Measurements from ENCODE around the gene WSB1. TPM values are rescaled to one million over a fixed set of nuclear protein-coding genes. Genes with fewer than 3 reads are reported as not detected.

The WSB1 gene
- total and polyA plus RNA-seq, 2 of the 8 experiments (the other 6 are each of a cell fraction or from before 2014, with no cell fraction given) = 113 to 140 TPM

GRCh38 chr17:27340575-27340974 lies 46.7 kb downstream of the WSB1 start:
- WGBS, 2 experiments (ENCODE audit: extremely low coverage in 1 of 2, insufficient coverage in 1 of 2, insufficient read length in 1 of 2, insufficient replicate concordance in 2 of 2, low coverage in 1 of 2, low lambda C conversion rate in 2 of 2, missing lambda C conversion rate in 1 of 2) = 86% methylated on average over 7 of the region's 7 CpGs; no CpG with 5 or more reads in 1 of the 2 experiments
- H2BK20ac ChIP-seq (ENCODE audit: low read length) = 0 out of 2 replicates have a peak overlapping the region, but pooled peaks have one; percentile 56
- no peaks in the 10 kb centered on the region; the same call in 1 of the 2 replicates for H3K79me1 ChIP-seq (ENCODE audit: low read depth, low read length)
- DNase-seq (ENCODE audit: low read depth in 1 of 2, low spot score in 2 of 2) (no peak), FAIRE-seq (no peak)
- H4K5ac ChIP-seq (ENCODE audit: insufficient read length, low read depth, low read length) = no peak overlapping the region
- no peak overlapping the region for H3K27ac ChIP-seq (ENCODE audit: low read depth, low read length)
- no peak overlapping the region; the same call in 1 of the 2 replicates for H2AK5ac ChIP-seq (ENCODE audit: low read depth, low read length)
- no peak overlapping the region for H3K56ac ChIP-seq (replicated peaks; ENCODE audit: insufficient read length, low read depth, low read length)
- H3K4ac ChIP-seq (replicated peaks; ENCODE audit: insufficient read length, low read depth, low read length) = no peak overlapping the region
- POLR2A ChIA-PET (ENCODE audit: partially characterized antibody) = interaction anchor here (1.1 kb wide), 1 partner anchor 18 kb away, joined by 3 read pairs; no protein-coding TSS in a partner anchor
- peak overlapping the region; percentile 62; the same call in 1 of the 2 replicates for H2BK12ac ChIP-seq (ENCODE audit: low read depth, low read length)
- H4K8ac ChIP-seq (ENCODE audit: extremely low read depth, insufficient read depth, low read length) = no peak overlapping the region
- CTCF ChIA-PET (ENCODE audit: partially characterized antibody) = interaction anchor here (0.9 to 1.9 kb wide), 6 partner anchors 14 to 268 kb away, joined by 3 to 5 read pairs (median 4); no protein-coding TSS in a partner anchor
- no peak for TF ChIP-seq SIX5 (IDR thresholded peaks at IDR 0.05; ENCODE audit: low read depth, low read length)
- no peak for TF ChIP-seq YY1 (IDR thresholded peaks at IDR 0.05; ENCODE audit: low read depth, low read length)
- TF ChIP-seq ZNF274 (IDR thresholded peaks at IDR 0.05; ENCODE audit: borderline replicate concordance, extremely low read depth, low read length) = no peak
- no peak for TF ChIP-seq CREB1 (IDR thresholded peaks at IDR 0.05)
- TF ChIP-seq EZH2 (IDR thresholded peaks at IDR 0.05; ENCODE audit: low read depth, low read length, severe bottlenecking) = no peak
- TF ChIP-seq CHD2 (IDR thresholded peaks at IDR 0.05; ENCODE audit: low read length) = no peak
- TF ChIP-seq CBX8 (IDR thresholded peaks at IDR 0.05; ENCODE audit: borderline replicate concordance, low read depth, low read length) = no peak
- TF ChIP-seq RXRA (IDR thresholded peaks at IDR 0.05; ENCODE audit: insufficient read depth, low read depth, low read length) = no peak
- no peaks in the 10 kb centered on the region for H3K9me3 ChIP-seq (ENCODE audit: insufficient read depth in 2 of 2, low read depth in 1 of 2, low read length in 1 of 2)
- H3K4me3 ChIP-seq (ENCODE audit: extremely low read depth in 1 of 4, insufficient read depth in 2 of 4, low read depth in 3 of 4, low read length in 4 of 4) = no peak overlapping the region
- peaks cover 8 to 29% (median 17%) of the 10 kb centered on the region in 4 experiments for H3K4me1 ChIP-seq (replicated peaks in 1 of 4; ENCODE audit: control insufficient read depth in 3 of 4, insufficient read depth in 4 of 4, low read length in 3 of 4)
- H2BK120ac ChIP-seq (replicated peaks; ENCODE audit: low read depth, low read length) = peak overlapping the region; percentile 91
- H3K23ac ChIP-seq (ENCODE audit: insufficient read length) = no peak overlapping the region
- no peaks in the 10 kb centered on the region for H3K27me3 ChIP-seq (replicated peaks in 1 of 4; ENCODE audit: control insufficient read depth in 3 of 4, extremely low read depth in 1 of 4, insufficient read depth in 3 of 4, low read length in 3 of 4)
- H3K36me3 ChIP-seq (ENCODE audit: control insufficient read depth in 2 of 4, insufficient read depth in 4 of 4, low read length in 3 of 4) = no peaks in the 10 kb centered on the region
- 0 out of 2 replicates have a peak, but pooled peaks cover 3% of the 10 kb centered on the region for H3K23me2 ChIP-seq (ENCODE audit: low read depth, low read length)
- H4K91ac ChIP-seq (replicated peaks; ENCODE audit: insufficient read length, low read length) = peak overlapping the region; percentile 77
- peak overlapping the region; percentile 45; the same call in 1 of the 2 replicates for H2AFZ ChIP-seq (ENCODE audit: low read length)
- peak overlapping the region; percentile 25; the same call in 1 of the 2 replicates for H2BK15ac ChIP-seq (ENCODE audit: low read length)
- H4K20me1 ChIP-seq (replicated peaks in 1 of 2; ENCODE audit: control insufficient read depth in 1 of 2, insufficient read depth in 2 of 2, low read length in 2 of 2) = no peaks in the 10 kb centered on the region
- H2BK5ac ChIP-seq (ENCODE audit: low read depth, low read length) = peak overlapping the region; percentile 77; the same call in 1 of the 2 replicates
- H3K14ac ChIP-seq (ENCODE audit: insufficient read length) = no peak overlapping the region
- no peaks in the 10 kb centered on the region for H3K79me2 ChIP-seq (ENCODE audit: control insufficient read depth in 1 of 2, insufficient read depth in 2 of 2, low read length in 2 of 2)
- H3K9ac ChIP-seq (replicated peaks in 1 of 4; ENCODE audit: extremely low read depth in 1 of 4, low read depth in 3 of 4, low read length in 3 of 4) = no peak overlapping the region
- no peak overlapping the region for H3K18ac ChIP-seq (ENCODE audit: extremely low read depth, low read length)
- H3K4me2 ChIP-seq (ENCODE audit: insufficient read depth in 1 of 2, low read depth in 2 of 2, low read length in 2 of 2) = peak overlapping the region in 1 of 2 experiments; percentile 12; a peak in 2 of 4 replicates

All from H1 (cell line).